Cardiac ventricle fibroblast (primary cell): ENCODE measurements around the gene RABL2A. TPM values are rescaled to one million over a fixed set of nuclear protein-coding genes. Genes with fewer than 3 reads are reported as not detected.

Source experiments
- total RNA-seq: library from RNA; depleted of rRNA; stranded (reverse); fragments of >200 nt; gene quantifications from 2 replicates; pipeline ENCODE4 v1.2.3, GENCODE V29; 2015

RABL2A gene
- total RNA-seq: 6.3 and 13.3 TPM in 2 replicates

GRCh38 chr2:113626616-113627330 is at the start of gene RABL2A:
RABL2A (plus strand) TSS chr2:113627266; CDS start chr2:113628607, 1,341 bp downstream.

Other genes starting within 250 kb of the RABL2A start
- gene ZNG1B, start 189.6 kb upstream of the RABL2A start, total RNA-seq: 13.7 and 14.7 TPM in 2 replicates
- 0.15 TPM in 1 of 2 replicates, not detected in the other for gene FOXD4L1, start 128.6 kb upstream of the RABL2A start, total RNA-seq
- gene SLC35F5, start 129.4 kb downstream of the RABL2A start, total RNA-seq: 43.6 and 47.8 TPM in 2 replicates